ENCODE data around the gene CREB3L2.

GRCh38 chr7:137996871-137997270 is 5.0 kb downstream of the CREB3L2 start:
- TF ChIP-seq ARNT (IDR thresholded peaks at IDR 0.05) (no peak), PKNOX1 (IDR thresholded peaks at IDR 0.05) (no peak), ELF4 (IDR thresholded peaks at IDR 0.05) (no peak), BHLHE40 (IDR thresholded peaks at IDR 0.05; ENCODE audit: borderline replicate concordance) (no peak), SP1 (IDR thresholded peaks at IDR 0.05) (no peak), CTBP1 (IDR thresholded peaks at IDR 0.05; ENCODE audit: borderline replicate concordance) (no peak), FOXM1 (IDR thresholded peaks at IDR 0.05; ENCODE audit: borderline replicate concordance) (no peak), L3MBTL2 (conservative IDR thresholded peaks at IDR 0.05) (no peak), NFRKB (IDR thresholded peaks at IDR 0.05) (no peak)

Measured in HEK293T (cell line).